Type B pancreatic cell (in vitro differentiated cells): ENCODE results near the gene RAD51B. TPM values are rescaled to one million over a fixed set of nuclear protein-coding genes. Genes with fewer than 3 reads are reported as not detected.

Experiments used
- DNase-seq: peaks from one replicate; pipeline ENCODE4 v3.0.0; 2021; ENCODE audit warnings: mixed read lengths; ENCODE audit not compliant: unreplicated experiment; ENCODE audit errors: extremely low spot score
- H3K27ac Mint-ChIP-seq: 2 replicates; pipeline ENCODE4 v1.8.0; 2021; ENCODE audit warnings: mild to moderate bottlenecking, mixed read lengths
- H3K27me3 Mint-ChIP-seq: 2 replicates; pipeline ENCODE4 v1.8.0; 2021; ENCODE audit warnings: mixed read lengths
- H3K36me3 Mint-ChIP-seq: 2 replicates; pipeline ENCODE4 v1.8.0; 2021; ENCODE audit warnings: mixed read lengths
- H3K4me1 Mint-ChIP-seq: one replicate; pipeline ENCODE4 v1.8.0; 2021; ENCODE audit warnings: mixed read lengths; ENCODE audit not compliant: unreplicated experiment
- H3K4me3 Mint-ChIP-seq: 2 replicates; pipeline ENCODE4 v1.8.0; 2021; ENCODE audit warnings: mild to moderate bottlenecking, mixed read lengths
- H3K9me3 Mint-ChIP-seq: 2 replicates; pipeline ENCODE4 v1.8.0; 2021; ENCODE audit warnings: mixed read lengths
- total RNA-seq: library from RNA; stranded (reverse); gene quantifications from 2 replicates; pipeline ENCODE4 v1.2.1, GENCODE V29; 2021; ENCODE audit warnings: low replicate concordance
- TF ChIP-seq, protein P1 (sequence below): fragments of 200-600 bp; sonication (generic); conservative IDR thresholded peaks from 2 replicates; pipeline ENCODE4 v1.5.0; 2021; ENCODE audit warnings: antibody characterized with exemption, mild to moderate bottlenecking

RAD51B gene
- total RNA-seq, 1 donor from 2014 or later: 27.3 TPM

DNA sequence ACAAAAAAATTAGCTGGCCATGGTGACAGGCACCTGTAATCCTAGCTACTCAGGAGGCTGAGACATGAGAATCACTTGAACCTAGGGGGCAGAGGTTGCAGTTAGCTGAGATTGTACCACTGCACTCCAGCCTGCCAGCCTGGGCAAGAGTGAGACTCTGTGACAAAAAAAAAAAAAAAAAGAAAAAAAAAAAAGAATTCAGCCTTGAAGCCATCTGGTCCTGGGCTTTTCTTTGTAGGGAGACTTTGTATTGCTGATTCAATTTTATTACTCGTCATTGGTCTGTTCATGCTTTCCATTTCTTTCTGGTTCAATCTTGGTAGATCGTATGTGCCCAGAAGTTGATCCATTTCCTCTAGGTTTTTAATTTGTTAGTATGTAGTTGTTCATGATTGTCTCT lies 243.1 kb downstream of the RAD51B start:
- H3K9me3 Mint-ChIP-seq: peaks cover 6% of the 10 kb centered on the region

DNA sequence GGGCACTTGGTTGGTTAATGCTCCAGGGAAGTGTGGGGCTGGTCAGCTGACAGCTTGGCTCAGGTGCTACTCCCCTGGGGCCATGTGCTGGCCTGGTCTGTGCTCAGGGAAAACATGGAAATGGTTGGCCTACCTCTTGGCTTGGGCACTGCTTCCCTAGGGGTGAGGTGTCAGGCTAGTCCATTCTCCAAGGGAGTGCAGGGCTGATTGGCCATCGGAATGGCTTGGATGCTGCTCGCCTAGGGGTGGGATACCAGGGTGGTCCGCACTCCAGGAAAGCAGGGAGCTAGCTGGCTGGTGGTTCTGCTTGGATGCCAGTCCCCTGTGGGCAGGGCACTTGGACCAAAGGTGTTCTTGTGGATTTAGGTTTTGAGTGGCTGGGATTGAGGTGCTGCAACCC lies 245.7 kb downstream of the RAD51B start:
- DNase-seq: no peak
- Mint-ChIP-seq H3K36me3 (peaks cover 23% of the 10 kb centered on the region), H3K27ac (no peak overlapping the region), H3K9me3 (peaks cover 17% of the 10 kb centered on the region), H3K27me3 (no peaks in the 10 kb centered on the region), H3K4me1 (no peaks in the 10 kb centered on the region), H3K4me3 (no peak overlapping the region)
- TF ChIP-seq, protein P1, sequence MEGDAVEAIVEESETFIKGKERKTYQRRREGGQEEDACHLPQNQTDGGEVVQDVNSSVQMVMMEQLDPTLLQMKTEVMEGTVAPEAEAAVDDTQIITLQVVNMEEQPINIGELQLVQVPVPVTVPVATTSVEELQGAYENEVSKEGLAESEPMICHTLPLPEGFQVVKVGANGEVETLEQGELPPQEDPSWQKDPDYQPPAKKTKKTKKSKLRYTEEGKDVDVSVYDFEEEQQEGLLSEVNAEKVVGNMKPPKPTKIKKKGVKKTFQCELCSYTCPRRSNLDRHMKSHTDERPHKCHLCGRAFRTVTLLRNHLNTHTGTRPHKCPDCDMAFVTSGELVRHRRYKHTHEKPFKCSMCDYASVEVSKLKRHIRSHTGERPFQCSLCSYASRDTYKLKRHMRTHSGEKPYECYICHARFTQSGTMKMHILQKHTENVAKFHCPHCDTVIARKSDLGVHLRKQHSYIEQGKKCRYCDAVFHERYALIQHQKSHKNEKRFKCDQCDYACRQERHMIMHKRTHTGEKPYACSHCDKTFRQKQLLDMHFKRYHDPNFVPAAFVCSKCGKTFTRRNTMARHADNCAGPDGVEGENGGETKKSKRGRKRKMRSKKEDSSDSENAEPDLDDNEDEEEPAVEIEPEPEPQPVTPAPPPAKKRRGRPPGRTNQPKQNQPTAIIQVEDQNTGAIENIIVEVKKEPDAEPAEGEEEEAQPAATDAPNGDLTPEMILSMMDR: no peak

More for the DNA sequence above, 243.1 kb downstream of the RAD51B start:
- Mint-ChIP-seq H3K27ac (no peak overlapping the region), H3K36me3 (peaks cover 12% of the 10 kb centered on the region), H3K27me3 (no peaks in the 10 kb centered on the region), H3K4me1 (no peaks in the 10 kb centered on the region), H3K4me3 (no peak overlapping the region)
- TF ChIP-seq, protein P1: no peak
- DNase-seq: no peak

DNA sequence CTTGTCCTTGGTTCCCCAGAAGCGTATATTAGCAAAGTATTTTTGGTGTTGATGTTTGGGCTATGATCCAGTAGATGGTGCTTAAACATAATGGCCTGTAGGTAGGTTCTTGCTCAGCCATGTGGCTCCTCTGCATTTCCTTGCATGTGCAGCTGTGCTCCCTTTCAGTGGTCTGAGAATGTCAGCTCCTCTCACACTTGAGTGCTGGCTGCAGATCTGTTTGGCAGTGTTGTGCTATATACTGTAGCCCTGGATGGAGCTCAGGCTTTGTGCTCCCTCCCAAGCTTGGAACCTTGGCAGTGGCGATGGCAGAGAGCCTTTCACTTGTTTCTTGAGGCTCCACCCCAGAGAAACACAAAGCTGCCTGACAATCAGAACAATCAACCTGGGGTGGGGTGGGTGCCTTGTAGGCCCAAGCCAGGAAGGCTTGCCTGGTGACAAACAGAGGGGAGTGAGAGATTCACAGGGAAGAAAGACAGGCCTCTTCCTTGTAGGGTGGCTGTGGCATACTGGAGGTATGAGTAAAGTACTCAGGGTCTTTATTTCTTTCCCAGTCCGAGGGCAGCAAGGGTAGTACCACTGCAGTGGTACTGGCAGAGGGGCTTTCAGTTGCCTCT lies 255.3 kb downstream of the RAD51B start:
- peaks cover 19% of the 10 kb centered on the region for H3K9me3 Mint-ChIP-seq
- H3K4me1 Mint-ChIP-seq: peaks cover 20% of the 10 kb centered on the region
- no peak for DNase-seq
- no peaks in the 10 kb centered on the region for H3K27me3 Mint-ChIP-seq
- TF ChIP-seq, protein P1: no peak
- peaks cover 30% of the 10 kb centered on the region for H3K36me3 Mint-ChIP-seq
- peak overlapping the region; percentile 65 for H3K27ac Mint-ChIP-seq
- H3K4me3 Mint-ChIP-seq: no peak overlapping the region

DNA sequence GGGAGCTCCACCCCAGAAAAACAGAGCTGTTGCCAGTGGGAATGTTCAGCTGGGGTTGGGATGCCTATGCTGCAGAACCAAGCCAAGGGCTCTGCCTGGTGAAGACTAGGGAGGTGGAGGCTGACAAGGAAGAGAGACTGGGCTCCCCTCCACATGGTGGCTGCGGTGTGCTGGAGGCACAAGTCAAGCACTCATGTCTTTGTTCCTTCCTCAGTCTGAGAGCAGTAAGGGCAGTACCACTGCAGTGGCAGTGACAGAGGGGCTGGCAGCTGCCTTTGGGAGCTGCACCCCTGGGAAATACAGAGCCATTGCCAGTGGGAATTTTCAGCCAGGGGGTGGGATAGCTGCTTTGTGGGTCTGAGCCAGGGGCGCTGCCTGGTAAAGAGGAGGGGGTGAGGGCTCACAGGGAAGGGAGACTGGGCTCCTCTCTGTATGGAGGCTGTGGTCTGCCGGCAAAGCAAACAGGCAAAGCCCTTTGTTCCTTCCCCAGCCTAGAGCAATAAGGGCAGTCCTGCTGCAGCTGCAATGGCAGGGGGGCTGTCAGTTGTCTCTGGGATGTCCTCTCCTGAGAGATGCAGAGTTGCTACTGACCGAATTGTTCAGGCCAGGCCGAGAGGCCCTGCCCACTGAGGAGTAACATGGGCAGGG lies 255.9 kb downstream of the RAD51B start:
- DNase-seq: no peak
- H3K4me3 Mint-ChIP-seq: no peak overlapping the region
- H3K27ac Mint-ChIP-seq: peak overlapping the region; percentile 65
- H3K4me1 Mint-ChIP-seq: peaks cover 26% of the 10 kb centered on the region
- TF ChIP-seq, protein P1: no peak
- H3K36me3 Mint-ChIP-seq: peaks cover 24% of the 10 kb centered on the region
- H3K9me3 Mint-ChIP-seq: peaks cover 19% of the 10 kb centered on the region
- H3K27me3 Mint-ChIP-seq: no peaks in the 10 kb centered on the region

DNA sequence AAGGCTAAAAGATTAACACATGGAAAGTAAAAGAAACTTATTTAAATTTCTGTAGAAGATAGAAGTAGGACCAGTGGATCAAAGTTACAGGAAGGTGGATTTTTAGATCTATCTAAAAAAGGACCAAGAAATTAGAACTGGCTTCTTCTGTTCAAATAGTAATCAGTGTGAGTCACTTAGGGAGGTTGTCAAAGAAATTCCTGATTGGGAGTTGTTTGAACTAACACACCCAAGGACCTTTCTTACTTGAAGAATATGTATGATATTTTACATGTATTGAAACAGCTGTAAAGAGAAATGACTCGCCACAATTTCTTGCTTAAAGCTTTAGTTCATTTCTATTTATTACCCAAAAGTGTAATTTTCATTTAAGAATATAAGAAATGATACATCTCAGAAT lies 256.9 kb downstream of the RAD51B start:
- Mint-ChIP-seq H3K27me3 (no peaks in the 10 kb centered on the region), H3K9me3 (peaks cover 11% of the 10 kb centered on the region), H3K36me3 (peaks cover 18% of the 10 kb centered on the region), H3K4me1 (peaks cover 34% of the 10 kb centered on the region), H3K4me3 (no peak overlapping the region), H3K27ac (peak overlapping the region; percentile 65)
- DNase-seq: no peak
- TF ChIP-seq, protein P1: no peak
